Neuron (in vitro differentiated cells): ENCODE results near the gene AFDN.

Experiments used
- H2AFZ ChIP-seq: one replicate; pipeline ENCODE4 v1.6.1; 2013; ENCODE audit warnings: low read depth, mild to moderate bottlenecking, inconsistent platforms, low read length, moderate library complexity
- H3K27me3 ChIP-seq: one replicate; pipeline ENCODE4 v1.6.1; 2013; ENCODE audit warnings: low read length; ENCODE audit not compliant: insufficient read depth
- H3K36me3 ChIP-seq: one replicate; pipeline ENCODE4 v1.6.1; 2013; ENCODE audit warnings: low read length; ENCODE audit not compliant: insufficient read depth
- H3K4me1 ChIP-seq: one replicate; pipeline ENCODE4 v1.6.1; 2013; ENCODE audit warnings: low read length; ENCODE audit not compliant: insufficient read depth
- H3K4me3 ChIP-seq: 2 replicates; pipeline ENCODE4 v1.5.1; 2013; ENCODE audit warnings: mild to moderate bottlenecking, low read length, moderate library complexity
- H3K9me3 ChIP-seq: one replicate; pipeline ENCODE4 v1.6.1; 2013; ENCODE audit warnings: low read length

The AFDN gene

GRCh38 chr6:167894965-167895364, 68.3 kb downstream of the AFDN start:
- H3K4me1 ChIP-seq, result no peaks in the 10 kb centered on the region
- H3K36me3 ChIP-seq, result peaks cover 84% of the 10 kb centered on the region
- H2AFZ ChIP-seq, result no peak overlapping the region
- H3K27me3 ChIP-seq, result no peaks in the 10 kb centered on the region
- H3K4me3 ChIP-seq, result no peak overlapping the region
- no peaks in the 10 kb centered on the region for H3K9me3 ChIP-seq

DNA sequence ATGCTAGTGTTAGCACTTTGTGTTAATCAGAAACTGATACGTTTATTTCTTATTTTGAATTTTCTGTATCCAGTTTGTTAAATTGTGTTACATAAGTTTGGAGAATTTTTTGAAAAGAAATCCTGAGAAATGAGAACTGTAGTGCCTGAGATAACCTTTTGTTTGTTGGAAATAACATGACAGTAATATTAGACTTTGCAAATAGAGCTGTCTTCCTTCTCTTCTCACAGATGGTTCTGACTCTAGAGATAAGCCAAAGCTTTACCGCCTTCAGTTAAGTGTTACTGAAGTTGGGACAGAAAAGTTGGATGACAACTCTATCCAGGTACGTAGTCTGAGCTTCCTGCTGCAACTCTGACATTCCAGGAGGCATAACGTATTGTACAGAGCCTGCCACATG, 69.9 kb downstream of the AFDN start:
- Histone ChIP-seq H2AFZ (no peak overlapping the region), H3K27me3 (no peaks in the 10 kb centered on the region), H3K36me3 (peaks cover 71% of the 10 kb centered on the region), H3K9me3 (no peaks in the 10 kb centered on the region), H3K4me1 (no peaks in the 10 kb centered on the region), H3K4me3 (no peak overlapping the region)

GRCh38 chr6:167898673-167899311, 72.1 kb downstream of the AFDN start:
- H3K27me3 ChIP-seq, result no peaks in the 10 kb centered on the region
- no peak overlapping the region for H2AFZ ChIP-seq
- H3K4me3 ChIP-seq, result no peak overlapping the region
- no peaks in the 10 kb centered on the region for H3K4me1 ChIP-seq
- H3K9me3 ChIP-seq, result no peaks in the 10 kb centered on the region
- H3K36me3 ChIP-seq, result peaks cover 69% of the 10 kb centered on the region

GRCh38 chr6:167904791-167905190, 78.1 kb downstream of the AFDN start:
- H3K36me3 ChIP-seq, result peaks cover 58% of the 10 kb centered on the region
- no peaks in the 10 kb centered on the region for H3K27me3 ChIP-seq
- H3K4me1 ChIP-seq, result no peaks in the 10 kb centered on the region

DNA sequence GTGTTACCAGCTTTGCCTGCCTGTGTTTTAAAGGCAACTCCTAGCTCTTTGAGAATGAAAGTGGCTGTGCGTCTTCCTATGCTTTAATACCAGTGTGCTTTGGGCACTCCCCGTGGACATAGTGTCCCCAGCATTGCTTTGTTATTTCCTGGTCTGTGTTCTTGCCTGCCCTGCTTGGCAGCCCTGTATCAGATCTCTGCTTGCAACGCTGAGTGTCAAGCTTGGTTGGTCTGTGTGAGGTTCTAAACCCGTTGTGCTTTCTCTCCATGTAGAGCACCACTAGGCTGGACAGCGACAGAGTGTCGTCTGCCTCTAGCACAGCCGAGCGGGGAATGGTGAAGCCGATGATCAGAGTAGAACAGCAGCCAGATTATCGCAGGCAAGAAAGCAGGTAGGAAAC, 80.2 kb downstream of the AFDN start:
- Histone ChIP-seq H3K27me3 (no peaks in the 10 kb centered on the region), H2AFZ (no peak overlapping the region), H3K4me1 (no peaks in the 10 kb centered on the region), H3K4me3 (no peak overlapping the region), H3K9me3 (no peaks in the 10 kb centered on the region), H3K36me3 (peaks cover 74% of the 10 kb centered on the region)

More at GRCh38 chr6:167904791-167905190, 78.1 kb downstream of the AFDN start:
- H3K9me3 ChIP-seq, result no peaks in the 10 kb centered on the region
- H3K4me3 ChIP-seq, result no peak overlapping the region
- H2AFZ ChIP-seq, result no peak overlapping the region

- peaks cover 74% of the 10 kb centered on the region for H3K36me3 ChIP-seq
- no peaks in the 10 kb centered on the region for H3K4me1 ChIP-seq
- H2AFZ ChIP-seq, result no peak overlapping the region
- no peaks in the 10 kb centered on the region for H3K9me3 ChIP-seq
- no peak overlapping the region for H3K4me3 ChIP-seq
- H3K27me3 ChIP-seq, result no peaks in the 10 kb centered on the region
Observed at GRCh38 chr6:167907837-167908681, 81.3 kb downstream of the AFDN start.

DNA sequence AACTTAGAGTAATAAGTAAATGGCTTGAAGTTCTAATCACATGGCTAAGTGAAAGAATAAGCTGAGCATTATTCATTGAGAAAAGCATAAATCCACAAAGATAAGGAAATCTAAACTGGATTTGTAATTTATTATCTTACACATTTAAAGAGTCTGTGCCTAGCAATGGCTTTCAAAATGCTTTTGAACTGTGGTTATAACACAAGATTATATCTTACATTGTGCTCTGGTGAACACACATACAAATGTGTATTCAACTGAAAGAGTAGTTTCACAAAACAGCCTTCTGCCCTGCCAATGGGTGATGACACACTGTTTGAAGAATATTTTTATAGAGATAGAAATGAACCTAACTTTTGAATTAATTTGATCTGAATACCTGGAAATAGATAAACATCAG, 83.3 kb downstream of the AFDN start:
- peaks cover 72% of the 10 kb centered on the region for H3K36me3 ChIP-seq

DNA sequence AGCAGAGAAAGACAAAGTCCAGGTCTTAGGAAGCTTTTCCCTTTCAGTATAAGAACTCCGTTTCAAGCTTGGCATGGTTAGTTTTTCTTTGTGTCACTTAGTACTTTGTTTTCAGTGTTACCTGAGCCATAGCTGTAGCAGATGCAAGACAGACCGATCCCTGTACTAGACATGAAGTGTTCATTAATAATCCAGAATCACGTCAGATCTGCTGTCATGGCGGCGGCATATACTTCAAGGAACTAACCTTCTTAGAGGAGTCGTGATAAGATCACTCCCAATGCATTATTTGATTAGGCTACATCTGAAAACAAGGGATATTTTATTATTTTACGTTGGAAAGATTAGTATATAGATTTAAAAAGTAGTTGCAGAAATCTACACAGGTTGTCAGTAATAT, 83.9 kb downstream of the AFDN start:
- Histone ChIP-seq H3K9me3 (no peaks in the 10 kb centered on the region), H3K4me3 (no peak overlapping the region), H3K27me3 (no peaks in the 10 kb centered on the region), H2AFZ (no peak overlapping the region), H3K4me1 (no peaks in the 10 kb centered on the region), H3K36me3 (peaks cover 72% of the 10 kb centered on the region)

More for the DNA sequence above, 83.3 kb downstream of the AFDN start:
- Histone ChIP-seq H3K4me3 (no peak overlapping the region), H3K4me1 (no peaks in the 10 kb centered on the region), H3K9me3 (no peaks in the 10 kb centered on the region), H3K27me3 (no peaks in the 10 kb centered on the region), H2AFZ (no peak overlapping the region)

- Histone ChIP-seq H3K36me3 (peaks cover 81% of the 10 kb centered on the region), H3K9me3 (no peaks in the 10 kb centered on the region), H3K4me3 (no peak overlapping the region), H2AFZ (no peak overlapping the region), H3K27me3 (no peaks in the 10 kb centered on the region), H3K4me1 (no peaks in the 10 kb centered on the region)
Observed at GRCh38 chr6:167912494-167912893, 85.8 kb downstream of the AFDN start.

GRCh38 chr6:167913699-167914098, 87.0 kb downstream of the AFDN start:
- Histone ChIP-seq H3K27me3 (no peaks in the 10 kb centered on the region), H3K4me3 (no peak overlapping the region), H3K36me3 (peaks cover 90% of the 10 kb centered on the region), H3K9me3 (no peaks in the 10 kb centered on the region), H2AFZ (no peak overlapping the region), H3K4me1 (no peaks in the 10 kb centered on the region)

- Histone ChIP-seq H3K27me3 (no peaks in the 10 kb centered on the region), H3K9me3 (no peaks in the 10 kb centered on the region), H3K36me3 (peaks cover 93% of the 10 kb centered on the region), H3K4me3 (no peak overlapping the region), H2AFZ (no peak overlapping the region), H3K4me1 (no peaks in the 10 kb centered on the region)
Observed at GRCh38 chr6:167915139-167915538, 88.4 kb downstream of the AFDN start.

DNA sequence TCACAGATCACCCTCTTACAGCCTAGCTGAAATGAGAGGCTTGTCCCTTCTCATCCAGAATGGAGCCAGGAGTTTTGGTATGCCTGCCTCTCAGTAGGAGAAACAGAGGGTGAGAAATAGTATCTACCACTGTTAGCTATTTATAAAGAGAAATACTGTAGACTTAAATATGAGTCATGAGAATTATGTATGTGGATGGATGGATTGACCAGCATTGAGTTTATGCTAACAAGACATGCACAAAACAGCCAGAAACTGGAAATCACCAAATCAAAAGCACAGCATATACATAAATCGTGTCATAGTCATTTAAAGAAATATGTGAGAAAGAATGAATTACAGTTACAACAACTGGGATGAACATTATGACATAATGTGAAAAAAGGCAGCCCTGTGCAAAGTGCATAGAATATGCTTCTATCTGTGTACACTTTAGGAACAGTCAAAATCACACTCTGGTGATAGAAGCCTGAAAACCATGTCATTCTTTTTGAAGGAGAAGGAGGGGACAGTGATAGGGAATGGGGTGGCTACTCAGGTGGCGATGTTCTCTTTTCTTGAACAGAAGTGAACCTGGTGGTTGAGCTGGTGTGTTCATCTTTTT, 90.9 kb downstream of the AFDN start:
- Histone ChIP-seq H3K4me1 (no peaks in the 10 kb centered on the region), H3K4me3 (no peak overlapping the region), H3K27me3 (no peaks in the 10 kb centered on the region), H3K9me3 (no peaks in the 10 kb centered on the region), H3K36me3 (peaks cover 91% of the 10 kb centered on the region), H2AFZ (no peak overlapping the region)

DNA sequence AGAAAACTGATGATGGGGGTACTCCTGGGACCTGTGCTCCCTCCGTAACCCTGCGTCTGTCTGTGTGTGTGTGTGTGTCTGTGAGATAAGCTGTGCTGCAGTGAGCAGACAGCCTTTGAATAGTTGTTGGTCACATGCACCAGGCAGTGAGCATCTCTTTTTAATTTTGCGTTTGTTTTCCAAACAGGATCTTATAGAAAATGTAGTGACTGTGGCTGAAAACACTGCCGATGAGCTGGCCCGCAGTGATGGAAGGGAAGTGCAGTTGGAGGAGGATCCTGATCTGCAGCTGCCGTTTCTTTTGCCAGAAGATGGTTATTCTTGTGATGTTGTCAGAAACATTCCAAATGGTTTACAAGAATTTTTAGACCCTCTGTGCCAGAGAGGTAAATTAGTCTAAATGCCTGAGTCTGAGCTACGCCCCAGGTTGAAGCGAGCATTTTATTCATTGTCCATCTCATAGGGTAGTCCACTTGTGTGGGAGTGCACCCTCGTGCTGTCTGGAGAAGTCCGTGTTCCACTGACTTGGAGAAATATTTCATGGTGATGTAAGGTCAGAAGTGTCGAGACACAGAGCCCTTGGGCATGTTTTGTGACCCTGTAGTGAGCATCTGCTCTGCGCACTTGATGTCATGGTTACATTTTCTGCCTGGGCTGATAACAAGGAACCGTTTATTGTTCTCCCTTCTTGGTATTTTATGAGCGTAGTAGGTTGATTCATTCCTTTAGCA, 92.0 kb downstream of the AFDN start:
- no peaks in the 10 kb centered on the region for H3K9me3 ChIP-seq
- H3K4me1 ChIP-seq, result no peaks in the 10 kb centered on the region
- no peaks in the 10 kb centered on the region for H3K27me3 ChIP-seq
- no peak overlapping the region for H3K4me3 ChIP-seq
- H3K36me3 ChIP-seq, result peaks cover 89% of the 10 kb centered on the region
- no peak overlapping the region for H2AFZ ChIP-seq
